Eye (tissue), 1 donor: ENCODE measurements around the gene CCDC3.
A peak's percentile ranks its signal among the peaks of the same experiment; 100 is the strongest.

Source experiments
- DNase-seq: peaks from one replicate; pipeline ENCODE4 v3.0.0-alpha.2; 2015

The CCDC3 gene

GRCh38 chr10:12919574-12919973, 81.9 kb downstream of the CCDC3 start:
- no peak for DNase-seq

GRCh38 chr10:12916587-12916986, 84.9 kb downstream of the CCDC3 start:
- no peak for DNase-seq

GRCh38 chr10:12915637-12916168, 85.8 kb downstream of the CCDC3 start:
- no peak for DNase-seq

- no peak for DNase-seq
Observed at GRCh38 chr10:12914111-12914510, 87.4 kb downstream of the CCDC3 start.

- DNase-seq: no peak
Observed at GRCh38 chr10:12911795-12912194, 89.7 kb downstream of the CCDC3 start.

GRCh38 chr10:12910835-12911234, 90.7 kb downstream of the CCDC3 start:
- DNase-seq: no peak

GRCh38 chr10:12909836-12910185, 91.7 kb downstream of the CCDC3 start:
- DNase-seq: no peak

- DNase-seq: no peak
Observed at GRCh38 chr10:12909182-12909835, 92.2 kb downstream of the CCDC3 start.

- no peak for DNase-seq
Observed at GRCh38 chr10:12908773-12909172, 92.7 kb downstream of the CCDC3 start.

- peak; percentile 26 for DNase-seq
Observed at GRCh38 chr10:12907656-12908055, 93.9 kb downstream of the CCDC3 start.

- DNase-seq: no peak
Observed at GRCh38 chr10:12906051-12906541, 95.4 kb downstream of the CCDC3 start.

- no peak for DNase-seq
Observed at GRCh38 chr10:12905067-12905466, 96.4 kb downstream of the CCDC3 start.

- no peak for DNase-seq
Observed at GRCh38 chr10:12902851-12903358, 98.6 kb downstream of the CCDC3 start.

GRCh38 chr10:12902135-12902572, 99.4 kb downstream of the CCDC3 start:
- peak; percentile 87 for DNase-seq

GRCh38 chr10:12899546-12899945, 102.0 kb downstream of the CCDC3 start:
- no peak for DNase-seq

- no peak for DNase-seq
Observed at GRCh38 chr10:12898271-12898670, 103.2 kb downstream of the CCDC3 start.

GRCh38 chr10:12897278-12897677, 104.2 kb downstream of the CCDC3 start:
- DNase-seq: no peak

GRCh38 chr10:12896251-12896650, 105.3 kb downstream of the CCDC3 start:
- DNase-seq: no peak

- no peak for DNase-seq
Observed at GRCh38 chr10:12892924-12893323, 108.6 kb downstream of the CCDC3 start.

- DNase-seq: no peak
Observed at GRCh38 chr10:12890958-12891357, 110.6 kb downstream of the CCDC3 start.

GRCh38 chr10:12888470-12888869, 113.0 kb downstream of the CCDC3 start:
- DNase-seq: no peak

GRCh38 chr10:12887780-12888179, 113.7 kb downstream of the CCDC3 start:
- no peak for DNase-seq

GRCh38 chr10:12884851-12885250, 116.7 kb downstream of the CCDC3 start:
- no peak for DNase-seq

- no peak for DNase-seq
Observed at GRCh38 chr10:12880423-12880822, 121.1 kb downstream of the CCDC3 start.

- DNase-seq: no peak
Observed at GRCh38 chr10:12877150-12877549, 124.4 kb downstream of the CCDC3 start.
